HepG2 (cell line): Measurements from ENCODE around the gene TEX14. TPM values are rescaled to one million over a fixed set of nuclear protein-coding genes. Genes with fewer than 3 reads are reported as not detected.

Experiments used
- ATAC-seq: fragments of 200-7000 bp; cut with Tn5 transposase; 3 replicates; pipeline ENCODE4 v1.9.1; 2020; ENCODE audit warnings: mild to moderate bottlenecking, moderate library complexity
- BruUV-seq: library from RNA; stranded (reverse); fragments of 400-500 nt; replicated peaks from 2 replicates; lab custom pipeline; 2021; lab: Mats Ljungman, UMichigan
- CTCF ChIA-PET: fragments of 300-600 bp; formaldehyde crosslinking; extraction: SDS; loops from one replicate; lab custom pipeline; 2021; ENCODE audit warnings: low total read pairs, inconsistent platforms, low intra/inter-chr PET ratio; lab: Yijun Ruan, JAX
- POLR2A ChIA-PET: fragments of 350-600 bp; sonication (Branson Sonifier 250); formaldehyde crosslinking; loops from one replicate; lab custom pipeline; 2020; ENCODE audit warnings: antibody characterized with exemption, inconsistent platforms; lab: Yijun Ruan, JAX
- DNase-seq: peaks from one replicate; pipeline ENCODE4 v3.0.0-alpha.2; 2015; ENCODE audit warnings: low spot score
- FAIRE-seq: peaks from 3 replicates; lab custom pipeline; 2011; peaks lifted over from hg19 to GRCh38; lab: Jason Lieb, UNC
- H2AFZ ChIP-seq: one replicate; pipeline ENCODE4 v1.6.1; 2011; ENCODE audit warnings: low read length, inconsistent platforms
- H3K27ac ChIP-seq: fragments of 300-600 bp; 3 replicates; pipeline ENCODE4 v1.8.0; 2011; ENCODE audit warnings: mixed run types, mild to moderate bottlenecking, mixed read lengths, low read length, inconsistent platforms; ENCODE audit not compliant: insufficient read depth; ENCODE audit errors: extremely low read length
- H3K27me3 ChIP-seq, 2 experiments: fragments of 200-600 bp in 1 of 2; 2 replicates in 1 of 2; 3 replicates in 1 of 2; pipeline versions ENCODE4 v1.6.0 to v1.8.0; 2011; ENCODE audit warnings: low read length in 2 of 2, mild to moderate bottlenecking in 2 of 2, moderate library complexity in 2 of 2, inconsistent platforms in 1 of 2; ENCODE audit not compliant: insufficient read depth in 2 of 2, control insufficient read depth in 1 of 2
- H3K36me3 ChIP-seq, 2 experiments: fragments of 200-600 bp in 1 of 2; replicated peaks in 1 of 2; 2 replicates in 1 of 2; 3 replicates in 1 of 2; pipeline versions ENCODE4 v1.5.1 to v1.8.0; 2011; ENCODE audit warnings: low read length in 2 of 2, inconsistent platforms in 1 of 2; ENCODE audit not compliant: insufficient read depth in 2 of 2, control insufficient read depth in 1 of 2
- H3K4me1 ChIP-seq: 2 replicates; pipeline ENCODE4 v1.5.1; 2012; ENCODE audit warnings: low read length, inconsistent platforms; ENCODE audit not compliant: insufficient read depth
- H3K4me2 ChIP-seq: 2 replicates; pipeline ENCODE4 v1.6.0; 2011; ENCODE audit warnings: low read depth, low read length, inconsistent platforms
- H3K4me3 ChIP-seq, 3 experiments: fragments of 200-600 bp in 1 of 3; sonication (generic), shearing (Covaris generic) in 1 of 3; replicated peaks in 1 of 3; 2 replicates each; pipeline ENCODE4 v1.5.1; 2011 to 2016; ENCODE audit warnings: low read length in 3 of 3, inconsistent platforms in 2 of 3, low read depth in 2 of 3, mild to moderate bottlenecking in 2 of 3, control low read depth in 1 of 3, mixed read lengths in 1 of 3; ENCODE audit not compliant: insufficient read depth in 1 of 3
- H3K79me2 ChIP-seq: one replicate; pipeline ENCODE4 v1.6.1; 2011; ENCODE audit warnings: low read length, inconsistent platforms; ENCODE audit not compliant: insufficient read depth
- H3K9ac ChIP-seq: 2 replicates; pipeline ENCODE4 v1.6.0; 2011; ENCODE audit warnings: mild to moderate bottlenecking, low read depth, low read length, inconsistent platforms; ENCODE audit not compliant: insufficient read depth
- H3K9me3 ChIP-seq: 2 replicates; pipeline ENCODE4 v1.5.1; 2012; ENCODE audit warnings: mild to moderate bottlenecking, low read length
- H4K20me1 ChIP-seq: 2 replicates; pipeline ENCODE4 v1.6.0; 2011; ENCODE audit warnings: inconsistent platforms, mild to moderate bottlenecking, low read length, moderate library complexity; ENCODE audit not compliant: insufficient read depth
- CAMTA2 ChIP-seq: sonication (generic); formaldehyde crosslinking; IDR thresholded peaks from 2 replicates; pipeline ENCODE4 v1.4.0; 2020; ENCODE audit warnings: mild to moderate bottlenecking, missing genetic modification reagents, borderline replicate concordance
- DMTF1 ChIP-seq: sonication (generic); formaldehyde crosslinking; IDR thresholded peaks from 2 replicates; pipeline ENCODE4 v1.4.0; 2020; ENCODE audit warnings: mild to moderate bottlenecking, missing genetic modification reagents
- HMG20A ChIP-seq: IDR thresholded peaks from 2 replicates; pipeline ENCODE4 v1.6.1; 2016; ENCODE audit warnings: borderline replicate concordance
- LCORL ChIP-seq, 2 experiments: fragments of 450-650 bp in 1 of 2; sonication (generic) in 1 of 2; formaldehyde crosslinking in 1 of 2; IDR thresholded peaks; 2 replicates each; pipeline versions ENCODE4 v1.5.0 to v1.6.1; 2017 to 2020; ENCODE audit warnings: antibody characterized with exemption in 1 of 2, missing genetic modification reagents in 1 of 2
- NFE2 ChIP-seq: sonication (generic); formaldehyde crosslinking; IDR thresholded peaks from 2 replicates; pipeline ENCODE4 v1.4.0; 2020; ENCODE audit warnings: missing genetic modification reagents
- PRPF4 ChIP-seq: fragments of 200-400 bp; formaldehyde crosslinking; IDR thresholded peaks from 2 replicates; pipeline ENCODE4 v1.6.1; 2016; ENCODE audit warnings: low read length, low read depth; ENCODE audit not compliant: poor library complexity, severe bottlenecking
- REPIN1 ChIP-seq: sonication (generic); formaldehyde crosslinking; IDR thresholded peaks from 2 replicates; pipeline ENCODE4 v1.8.0; 2022; ENCODE audit warnings: missing genetic modification reagents, low read depth, mild to moderate bottlenecking, borderline replicate concordance
- RFX3 ChIP-seq: IDR thresholded peaks from 2 replicates; pipeline ENCODE4 v1.6.1; 2016; ENCODE audit warnings: missing biosample characterization, missing genetic modification reagents
- SNRNP70 ChIP-seq: fragments of 200-400 bp; formaldehyde crosslinking; IDR thresholded peaks from 2 replicates; pipeline ENCODE4 v1.6.1; 2017; ENCODE audit warnings: mild to moderate bottlenecking, low read depth, low read length, moderate library complexity
- TOPORS ChIP-seq: sonication (generic); formaldehyde crosslinking; IDR thresholded peaks from 2 replicates; pipeline ENCODE4 v1.8.0; 2023; ENCODE audit warnings: mild to moderate bottlenecking, missing genetic modification reagents
- ZNF207 ChIP-seq: fragments of 450-650 bp; IDR thresholded peaks from 2 replicates; pipeline ENCODE4 v1.6.1; 2016; ENCODE audit warnings: antibody characterized with exemption, borderline replicate concordance
- ZNF280D ChIP-seq: sonication (generic); formaldehyde crosslinking; IDR thresholded peaks from 2 replicates; pipeline ENCODE4 v1.5.1; 2020; ENCODE audit warnings: mild to moderate bottlenecking, missing genetic modification reagents
- ZNF317 ChIP-seq: sonication (generic); formaldehyde crosslinking; IDR thresholded peaks from 2 replicates; pipeline ENCODE4 v1.5.0; 2020; ENCODE audit warnings: mild to moderate bottlenecking, missing genetic modification reagents
- ZNF383 ChIP-seq: sonication (generic); formaldehyde crosslinking; IDR thresholded peaks from 2 replicates; pipeline ENCODE4 v1.4.0; 2020; ENCODE audit warnings: missing genetic modification reagents, mild to moderate bottlenecking, borderline replicate concordance
- WGBS: methylation state at CpG from one replicate; pipeline ENCODE4 v1.1.6; 2017; ENCODE audit warnings: low lambda C conversion rate; 5-methylcytosine and 5-hydroxymethylcytosine counted together
- in situ Hi-C: cut with HindIII; loops from 2 replicates; pipeline ENCODE4 v1.10.0; 2017; ENCODE audit warnings: low pct_unique_long_range_greater_than_20kb; ENCODE audit not compliant: extremely low pct_ligation_motif_present
- intact Hi-C: fragments of 100-400 bp; cut with micrococcal nuclease; formaldehyde crosslinking; loops from one replicate; pipeline ENCODE4 v1.10.0; 2022; ENCODE audit not compliant: unreplicated experiment
- polyA plus RNA-seq, 8 experiments: library from polyadenylated mRNA; depleted of rRNA in 3 of 8; stranded (reverse) in 7 of 8; unstranded in 1 of 8; fragments of >200 nt; fragmentation: Illumina TruSeq in 4 of 8; extraction: Trizol in 4 of 8; gene quantifications; 2 replicates each; pipeline versions ENCODE4 v1.2.1 to v1.2.3, GENCODE V29; 2011 to 2016; ENCODE audit warnings: low read depth in 4 of 8, missing spikeins in 1 of 8, mixed read lengths in 1 of 8; ENCODE audit not compliant: insufficient read depth in 1 of 8
- total RNA-seq, 5 experiments: library from RNA; depleted of rRNA; stranded (reverse); fragments of >200 nt; fragmentation: Illumina TruSeq; extraction: Trizol; gene quantifications; 2 replicates each; pipeline ENCODE4 v1.2.3, GENCODE V29; 2016; ENCODE audit warnings: low read depth in 1 of 5

Gene TEX14
- total and polyA plus RNA-seq, 2 of the 13 experiments (the other 11 are each of a cell fraction or from before 2014, with no cell fraction given): 0.04 to 0.07 TPM

GRCh38 chr17:58585554-58585953 is 106.3 kb downstream of the TEX14 start:
- CTCF ChIA-PET: no interaction called here
- Histone ChIP-seq H4K20me1 (no peaks in the 10 kb centered on the region), H3K4me1 (no peaks in the 10 kb centered on the region), H3K4me3 (no peak overlapping the region), H3K9me3 (no peaks in the 10 kb centered on the region), H3K79me2 (no peaks in the 10 kb centered on the region), H3K36me3 (no peaks in the 10 kb centered on the region), H3K4me2 (no peak overlapping the region), H3K9ac (no peak overlapping the region), H3K27me3 (peaks cover 0 to 4% of the 10 kb centered on the region in 2 experiments; a peak in 2 of 5 replicates), H2AFZ (no peak overlapping the region), H3K27ac (no peak overlapping the region)
- intact Hi-C loops (no loop called here), in situ Hi-C loops (loop anchor here (5.0 kb wide), 1 partner anchor 422 kb away; no protein-coding TSS in a partner anchor)
- ATAC-seq (no peak), FAIRE-seq (no peak), DNase-seq (no peak)
- no peak for TF ChIP-seq TOPORS (CRISPR knock-in tag)
- no peak for TF ChIP-seq HMG20A (CRISPR knock-in tag)
- no peak for TF ChIP-seq SNRNP70
- no peak for TF ChIP-seq ZNF207
- TF ChIP-seq DMTF1 (CRISPR knock-in tag): no peak
- TF ChIP-seq REPIN1 (CRISPR knock-in tag): no peak
- TF ChIP-seq ZNF383 (CRISPR knock-in tag): no peak
- no peak for TF ChIP-seq RFX3 (CRISPR knock-in tag)
- no peak for TF ChIP-seq PRPF4
- TF ChIP-seq NFE2 (CRISPR knock-in tag): no peak
- TF ChIP-seq ZNF317 (CRISPR knock-in tag): no peak
- no peak for TF ChIP-seq CAMTA2
- no peak for TF ChIP-seq LCORL (IDR thresholded peaks at IDR 0.05)
- no peak for TF ChIP-seq LCORL (CRISPR knock-in tag; IDR thresholded peaks at IDR 0.05)
- no peak for TF ChIP-seq ZNF280D (CRISPR knock-in tag)
- POLR2A ChIA-PET: interaction anchor here (0.5 kb wide), 1 partner anchor 1976 kb away, joined by 3 read pairs; no protein-coding TSS in a partner anchor
- WGBS: 22% methylated on average over 10 of the region's 10 CpGs
- no TSS peak for BruUV-seq
